ENCODE results near the gene TNIP1.

Gene TNIP1

GRCh38 chr5:151093476-151093889 is 12.6 kb upstream of the TNIP1 start:
- DNase-seq (ENCODE audit: low read depth): peak; percentile 98

GRCh38 chr5:151092762-151093161 is 11.9 kb upstream of the TNIP1 start:
- peak overlapping the region; percentile 70 for H3K9ac ChIP-seq (ENCODE audit: low read length)
- no peaks in the 10 kb centered on the region for H3K27me3 ChIP-seq (replicated peaks; ENCODE audit: control insufficient read depth, insufficient read depth, low read length)
- H3K4me3 ChIP-seq (ENCODE audit: low read length): peak overlapping the region; percentile 26
- peaks cover 49% of the 10 kb centered on the region for H3K4me1 ChIP-seq (ENCODE audit: control insufficient read depth, insufficient read depth, low read length)
- peak; percentile 77 for DNase-seq (ENCODE audit: low read depth)
- peaks cover 6% of the 10 kb centered on the region for H3K36me3 ChIP-seq (ENCODE audit: control insufficient read depth, insufficient read depth, low read length, severe bottlenecking)
- no peaks in the 10 kb centered on the region for H3K9me3 ChIP-seq (ENCODE audit: control insufficient read depth, low read length)

More at GRCh38 chr5:151093476-151093889, 12.6 kb upstream of the TNIP1 start:
- Histone ChIP-seq H3K9me3 (ENCODE audit: control insufficient read depth, low read length) (no peaks in the 10 kb centered on the region), H3K4me3 (ENCODE audit: low read length) (peak overlapping the region; percentile 26), H3K9ac (ENCODE audit: low read length) (peak overlapping the region; percentile 70), H3K4me1 (ENCODE audit: control insufficient read depth, insufficient read depth, low read length) (peaks cover 54% of the 10 kb centered on the region), H3K27me3 (replicated peaks; ENCODE audit: control insufficient read depth, insufficient read depth, low read length) (no peaks in the 10 kb centered on the region), H3K36me3 (ENCODE audit: control insufficient read depth, insufficient read depth, low read length, severe bottlenecking) (peaks cover 11% of the 10 kb centered on the region)

GRCh38 chr5:151089726-151090125 is 8.9 kb upstream of the TNIP1 start:
- no peak for DNase-seq (ENCODE audit: low read depth)
- H3K36me3 ChIP-seq (ENCODE audit: control insufficient read depth, insufficient read depth, low read length, severe bottlenecking): no peaks in the 10 kb centered on the region
- no peak overlapping the region for H3K4me3 ChIP-seq (ENCODE audit: low read length)
- H3K9me3 ChIP-seq (ENCODE audit: control insufficient read depth, low read length): no peaks in the 10 kb centered on the region
- no peak overlapping the region for H3K9ac ChIP-seq (ENCODE audit: low read length)
- no peaks in the 10 kb centered on the region for H3K27me3 ChIP-seq (replicated peaks; ENCODE audit: control insufficient read depth, insufficient read depth, low read length)
- peaks cover 44% of the 10 kb centered on the region for H3K4me1 ChIP-seq (ENCODE audit: control insufficient read depth, insufficient read depth, low read length)

- Histone ChIP-seq H3K4me1 (ENCODE audit: control insufficient read depth, insufficient read depth, low read length) (peaks cover 42% of the 10 kb centered on the region), H3K36me3 (ENCODE audit: control insufficient read depth, insufficient read depth, low read length, severe bottlenecking) (no peaks in the 10 kb centered on the region), H3K4me3 (ENCODE audit: low read length) (no peak overlapping the region), H3K9me3 (ENCODE audit: control insufficient read depth, low read length) (no peaks in the 10 kb centered on the region), H3K27me3 (replicated peaks; ENCODE audit: control insufficient read depth, insufficient read depth, low read length) (no peaks in the 10 kb centered on the region), H3K9ac (ENCODE audit: low read length) (no peak overlapping the region)
- no peak for DNase-seq (ENCODE audit: low read depth)
These were observed 8.2 kb upstream of the TNIP1 start for GRCh38 chr5:151088986-151089385.

GRCh38 chr5:151087486-151087885 is 6.7 kb upstream of the TNIP1 start:
- Histone ChIP-seq H3K36me3 (ENCODE audit: control insufficient read depth, insufficient read depth, low read length, severe bottlenecking) (no peaks in the 10 kb centered on the region), H3K4me1 (ENCODE audit: control insufficient read depth, insufficient read depth, low read length) (peaks cover 44% of the 10 kb centered on the region), H3K9me3 (ENCODE audit: control insufficient read depth, low read length) (no peaks in the 10 kb centered on the region), H3K9ac (ENCODE audit: low read length) (no peak overlapping the region), H3K27me3 (replicated peaks; ENCODE audit: control insufficient read depth, insufficient read depth, low read length) (no peaks in the 10 kb centered on the region), H3K4me3 (ENCODE audit: low read length) (no peak overlapping the region)
- DNase-seq (ENCODE audit: low read depth): no peak

- no peak for DNase-seq (ENCODE audit: low read depth)
- no peaks in the 10 kb centered on the region for H3K9me3 ChIP-seq (ENCODE audit: control insufficient read depth, low read length)
- H3K4me1 ChIP-seq (ENCODE audit: control insufficient read depth, insufficient read depth, low read length): peaks cover 48% of the 10 kb centered on the region
- H3K36me3 ChIP-seq (ENCODE audit: control insufficient read depth, insufficient read depth, low read length, severe bottlenecking): no peaks in the 10 kb centered on the region
- no peaks in the 10 kb centered on the region for H3K27me3 ChIP-seq (replicated peaks; ENCODE audit: control insufficient read depth, insufficient read depth, low read length)
- no peak overlapping the region for H3K9ac ChIP-seq (ENCODE audit: low read length)
- H3K4me3 ChIP-seq (ENCODE audit: low read length): no peak overlapping the region
These were observed 6.1 kb upstream of the TNIP1 start for GRCh38 chr5:151086905-151087360.

DNA sequence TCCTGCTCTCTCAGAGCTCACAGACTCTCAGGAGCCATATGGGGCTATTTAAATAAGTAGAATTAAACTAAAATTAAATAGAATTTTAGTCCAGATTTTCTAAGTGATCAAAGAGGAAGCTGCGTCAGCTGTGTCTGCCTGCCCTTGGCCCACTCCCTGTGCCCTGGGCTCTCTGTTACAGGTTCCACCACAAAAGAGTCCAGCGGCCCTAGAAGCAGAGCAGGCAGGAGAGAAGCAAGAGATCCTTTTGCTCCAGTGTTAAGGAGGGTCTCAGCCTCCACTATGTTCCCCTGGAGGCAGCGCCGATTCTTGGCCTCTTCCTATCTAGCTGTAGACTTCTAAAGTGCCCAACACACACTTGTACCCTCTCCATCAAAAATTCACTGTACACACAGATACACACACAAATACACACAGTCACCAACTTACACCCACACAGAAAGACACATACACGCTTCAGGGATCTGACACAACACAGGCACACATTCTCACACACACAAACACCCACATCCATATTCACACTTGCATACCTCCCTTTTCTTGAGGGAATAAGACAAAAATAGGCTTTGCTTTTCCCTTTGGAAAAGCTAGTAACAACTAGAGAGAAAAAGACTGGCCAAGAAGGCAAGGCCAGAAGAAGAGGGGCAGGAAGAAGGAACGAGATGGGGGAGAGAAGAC is 5.5 kb upstream of the TNIP1 start:
- H3K9me3 ChIP-seq (ENCODE audit: control insufficient read depth, low read length): no peaks in the 10 kb centered on the region
- H3K9ac ChIP-seq (ENCODE audit: low read length): peak overlapping the region; percentile 75
- no peak for DNase-seq (ENCODE audit: low read depth)
- H3K27me3 ChIP-seq (replicated peaks; ENCODE audit: control insufficient read depth, insufficient read depth, low read length): no peaks in the 10 kb centered on the region
- no peaks in the 10 kb centered on the region for H3K36me3 ChIP-seq (ENCODE audit: control insufficient read depth, insufficient read depth, low read length, severe bottlenecking)
- H3K4me3 ChIP-seq (ENCODE audit: low read length): no peak overlapping the region
- peaks cover 50% of the 10 kb centered on the region for H3K4me1 ChIP-seq (ENCODE audit: control insufficient read depth, insufficient read depth, low read length)

- no peak overlapping the region for H3K4me3 ChIP-seq (ENCODE audit: low read length)
- H3K36me3 ChIP-seq (ENCODE audit: control insufficient read depth, insufficient read depth, low read length, severe bottlenecking): no peaks in the 10 kb centered on the region
- H3K9me3 ChIP-seq (ENCODE audit: control insufficient read depth, low read length): no peaks in the 10 kb centered on the region
- no peak for DNase-seq (ENCODE audit: low read depth)
- peaks cover 50% of the 10 kb centered on the region for H3K4me1 ChIP-seq (ENCODE audit: control insufficient read depth, insufficient read depth, low read length)
- H3K9ac ChIP-seq (ENCODE audit: low read length): peak overlapping the region; percentile 75
- H3K27me3 ChIP-seq (replicated peaks; ENCODE audit: control insufficient read depth, insufficient read depth, low read length): no peaks in the 10 kb centered on the region
These were observed 4.7 kb upstream of the TNIP1 start for GRCh38 chr5:151085517-151086041.

DNA sequence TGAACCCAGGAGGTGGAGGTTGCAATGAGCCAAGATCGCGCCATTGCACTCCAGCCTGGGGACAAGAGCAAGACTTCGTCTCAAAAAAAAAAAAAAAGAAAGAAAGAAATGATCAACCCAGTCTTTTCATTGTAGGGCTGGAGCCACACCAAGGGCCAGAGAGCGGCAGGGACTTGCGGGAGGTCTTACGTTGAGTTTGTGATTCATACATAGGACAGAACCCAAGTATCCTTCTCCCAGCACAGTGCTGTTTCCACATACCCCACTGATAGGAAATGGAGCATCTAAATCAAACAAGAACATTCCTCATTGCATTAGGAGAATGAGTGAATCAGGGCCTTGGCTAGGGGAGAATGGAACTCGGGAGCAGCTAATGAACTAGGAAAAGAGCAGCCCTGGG is 3.5 kb upstream of the TNIP1 start:
- Histone ChIP-seq H3K4me3 (ENCODE audit: low read length) (no peak overlapping the region), H3K27me3 (replicated peaks; ENCODE audit: control insufficient read depth, insufficient read depth, low read length) (no peaks in the 10 kb centered on the region), H3K9me3 (ENCODE audit: control insufficient read depth, low read length) (no peaks in the 10 kb centered on the region), H3K36me3 (ENCODE audit: control insufficient read depth, insufficient read depth, low read length, severe bottlenecking) (no peaks in the 10 kb centered on the region), H3K4me1 (ENCODE audit: control insufficient read depth, insufficient read depth, low read length) (peaks cover 58% of the 10 kb centered on the region), H3K9ac (ENCODE audit: low read length) (peak overlapping the region; percentile 75)
- DNase-seq (ENCODE audit: low read depth): no peak

DNA sequence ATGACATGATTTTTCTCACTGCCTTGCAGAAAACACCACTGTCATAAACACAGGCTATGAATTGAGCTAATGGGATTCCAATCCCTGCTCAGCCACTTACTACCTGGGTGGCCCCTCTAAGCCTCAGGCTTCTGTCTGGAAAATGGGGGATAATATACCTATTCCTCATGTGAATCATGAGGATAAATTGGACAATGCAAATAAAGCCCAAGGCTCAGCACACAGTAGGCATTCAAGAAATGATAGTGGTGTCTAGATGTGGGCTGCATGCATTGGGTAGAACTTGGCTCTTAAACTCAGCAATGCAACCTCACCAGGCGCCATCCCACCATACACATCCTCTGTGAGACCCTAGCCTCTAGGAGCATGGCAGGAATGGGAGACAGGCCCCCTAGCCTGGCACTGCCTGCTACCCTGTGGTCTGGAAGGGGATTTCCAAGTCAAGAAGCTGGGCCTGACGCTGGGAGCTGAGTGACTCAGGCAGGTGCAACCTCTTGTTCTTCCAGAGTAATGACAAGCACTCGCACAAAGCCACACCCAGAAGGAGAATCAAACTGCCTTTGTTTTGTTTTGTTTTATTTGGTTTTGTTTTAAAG is 2.3 kb upstream of the TNIP1 start:
- Histone ChIP-seq H3K36me3 (ENCODE audit: control insufficient read depth, insufficient read depth, low read length, severe bottlenecking) (no peaks in the 10 kb centered on the region), H3K9ac (ENCODE audit: low read length) (no peak overlapping the region), H3K27me3 (replicated peaks; ENCODE audit: control insufficient read depth, insufficient read depth, low read length) (no peaks in the 10 kb centered on the region), H3K9me3 (ENCODE audit: control insufficient read depth, low read length) (no peaks in the 10 kb centered on the region), H3K4me1 (ENCODE audit: control insufficient read depth, insufficient read depth, low read length) (peaks cover 66% of the 10 kb centered on the region), H3K4me3 (ENCODE audit: low read length) (no peak overlapping the region)
- no peak for DNase-seq (ENCODE audit: low read depth)

GRCh38 chr5:151082282-151082902 is 1.6 kb upstream of the TNIP1 start:
- peak overlapping the region; percentile 94 for H3K4me3 ChIP-seq (ENCODE audit: low read length)
- peak; percentile 55 for DNase-seq (ENCODE audit: low read depth)

More at GRCh38 chr5:151082282-151082902, 1.6 kb upstream of the TNIP1 start:
- Histone ChIP-seq H3K27me3 (replicated peaks; ENCODE audit: control insufficient read depth, insufficient read depth, low read length) (no peaks in the 10 kb centered on the region), H3K4me1 (ENCODE audit: control insufficient read depth, insufficient read depth, low read length) (peaks cover 66% of the 10 kb centered on the region), H3K9ac (ENCODE audit: low read length) (peak overlapping the region; percentile 99), H3K9me3 (ENCODE audit: control insufficient read depth, low read length) (no peaks in the 10 kb centered on the region), H3K36me3 (ENCODE audit: control insufficient read depth, insufficient read depth, low read length, severe bottlenecking) (peaks cover 1% of the 10 kb centered on the region)

Data from adipocyte (in vitro differentiated cells).